ENCODE results near the gene PYDC1.
"Not testable (repeated sequence)": the region's sequence is repeated elsewhere in the genome, so short reads cannot be mapped to it uniquely, and the experiment has no call there.

Gene PYDC1

GRCh38 chr16:31196324-31197088 lies 20.4 kb downstream of the PYDC1 start:
- no peak for DNase-seq (ENCODE audit: low spot score)
- FAIRE-seq, result no peak

- not testable (repeated sequence) for FAIRE-seq; DNase-seq (ENCODE audit: low spot score)
These were observed 21.1 kb downstream of the PYDC1 start for GRCh38 chr16:31195861-31196260.

GRCh38 chr16:31194898-31195297 lies 22.0 kb downstream of the PYDC1 start:
- DNase-seq (ENCODE audit: low spot score), result no peak
- no peak for FAIRE-seq

DNA sequence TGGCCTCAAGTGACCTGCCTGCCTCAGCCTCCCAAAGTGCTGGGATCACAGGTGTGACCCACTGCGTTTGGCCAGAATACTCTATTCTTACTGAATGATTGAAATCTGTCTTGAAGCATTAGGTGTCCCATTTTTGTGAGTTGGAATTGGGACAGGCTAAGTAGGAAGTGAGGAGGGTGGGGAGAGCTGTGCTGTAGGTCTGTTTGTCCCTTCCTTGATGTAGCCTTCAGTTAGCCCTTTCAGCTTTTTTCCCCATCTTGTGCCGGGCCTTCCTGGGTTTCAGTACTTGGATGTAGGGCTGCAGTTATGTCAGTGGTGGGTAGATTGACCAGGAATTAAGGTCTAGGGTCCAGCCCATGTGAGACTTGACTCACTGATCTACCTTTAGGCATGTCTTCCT lies 23.1 kb downstream of the PYDC1 start:
- FAIRE-seq (no peak), DNase-seq (ENCODE audit: low spot score) (no peak)

- FAIRE-seq (no peak), DNase-seq (ENCODE audit: low spot score) (no peak)
These were observed 23.9 kb downstream of the PYDC1 start for GRCh38 chr16:31192856-31193642.

- FAIRE-seq, result no peak
- DNase-seq (ENCODE audit: low spot score), result no peak
These were observed 25.1 kb downstream of the PYDC1 start for GRCh38 chr16:31191697-31192428.

GRCh38 chr16:31190818-31191444 lies 26.0 kb downstream of the PYDC1 start:
- no peak for FAIRE-seq
- DNase-seq (ENCODE audit: low spot score), result no peak

DNA sequence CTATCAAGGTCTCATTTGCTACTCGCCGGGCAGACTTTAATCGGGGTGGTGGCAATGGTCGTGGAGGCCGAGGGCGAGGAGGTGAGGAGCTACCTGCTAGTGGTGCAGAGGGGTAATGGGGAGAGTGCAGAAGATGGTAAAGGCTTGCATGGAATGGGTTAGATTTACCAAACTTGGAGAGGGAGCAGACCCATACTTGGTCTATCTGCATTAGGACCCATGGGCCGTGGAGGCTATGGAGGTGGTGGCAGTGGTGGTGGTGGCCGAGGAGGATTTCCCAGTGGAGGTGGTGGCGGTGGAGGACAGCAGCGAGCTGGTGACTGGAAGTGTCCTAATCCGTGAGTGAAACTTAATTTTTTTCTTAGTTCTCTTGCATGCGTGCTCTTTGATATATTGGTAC lies 26.9 kb downstream of the PYDC1 start:
- DNase-seq (ENCODE audit: low spot score), result no peak
- FAIRE-seq, result no peak

- DNase-seq (ENCODE audit: low spot score), result no peak
- no peak for FAIRE-seq
These were observed 27.5 kb downstream of the PYDC1 start for GRCh38 chr16:31189412-31189778.

DNA sequence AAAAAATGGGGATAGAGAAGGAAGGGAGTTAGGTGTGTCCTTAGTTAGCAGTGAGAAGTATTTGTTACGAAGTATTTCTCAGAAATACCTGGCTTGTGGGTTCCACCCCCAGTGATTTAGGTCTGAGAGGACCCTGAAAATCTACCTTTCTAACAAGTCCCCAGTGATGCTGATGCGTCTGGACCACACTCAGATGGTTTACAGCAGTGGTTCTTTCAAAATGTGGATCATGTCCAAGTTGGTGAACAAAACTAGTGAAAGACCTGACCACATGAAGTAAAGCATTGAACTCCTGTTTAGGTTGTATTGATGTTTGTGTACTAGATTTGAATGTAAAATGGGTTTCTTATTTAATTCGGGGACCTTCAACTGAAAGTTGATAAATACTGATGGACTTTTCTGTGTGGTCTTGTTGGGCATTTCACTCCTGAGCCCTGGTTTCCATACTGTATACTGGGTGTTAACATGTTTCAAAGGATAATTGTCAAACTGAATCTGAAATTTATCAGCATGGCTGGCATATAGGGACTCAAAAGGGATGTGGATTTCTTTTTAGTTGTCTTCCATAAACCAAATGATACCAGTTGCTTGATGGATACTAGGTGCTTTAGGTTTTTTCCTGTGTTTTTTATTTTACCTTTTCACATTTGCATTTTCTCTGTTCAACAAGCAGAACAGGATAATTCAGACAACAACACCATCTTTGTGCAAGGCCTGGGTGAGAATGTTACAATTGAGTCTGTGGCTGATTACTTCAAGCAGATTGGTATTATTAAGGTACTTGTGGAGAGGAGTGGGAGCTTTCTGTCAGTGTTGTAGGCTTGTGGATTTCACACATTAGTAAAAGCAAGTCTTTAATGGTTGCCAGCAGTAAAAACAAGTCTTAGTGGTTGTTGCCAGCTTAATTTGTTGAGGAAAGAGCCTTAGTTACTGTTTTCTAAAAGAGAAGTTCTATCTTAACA lies 28.2 kb downstream of the PYDC1 start:
- no peak for DNase-seq (ENCODE audit: low spot score)
- FAIRE-seq, result no peak

DNA sequence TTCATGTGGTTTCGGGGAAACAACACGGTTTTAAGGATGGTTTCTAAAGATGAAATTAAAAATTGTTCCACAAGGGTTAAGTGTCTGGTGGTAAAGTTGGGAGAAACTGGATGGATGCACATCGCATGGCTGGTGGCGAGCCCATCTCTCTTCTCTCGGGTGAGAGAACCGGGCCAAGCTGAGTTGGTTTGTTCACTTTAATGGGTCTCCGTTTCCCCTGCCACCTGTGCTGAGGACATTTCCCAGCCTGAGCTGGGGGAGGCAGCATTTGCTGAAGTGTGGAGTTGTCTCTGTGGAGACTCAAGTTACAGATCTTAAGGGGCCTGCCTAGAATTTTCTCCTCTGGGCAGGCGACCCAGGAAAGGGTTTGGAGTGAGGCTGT lies 29.1 kb downstream of the PYDC1 start:
- DNase-seq (ENCODE audit: low spot score), result no peak
- no peak for FAIRE-seq

DNA sequence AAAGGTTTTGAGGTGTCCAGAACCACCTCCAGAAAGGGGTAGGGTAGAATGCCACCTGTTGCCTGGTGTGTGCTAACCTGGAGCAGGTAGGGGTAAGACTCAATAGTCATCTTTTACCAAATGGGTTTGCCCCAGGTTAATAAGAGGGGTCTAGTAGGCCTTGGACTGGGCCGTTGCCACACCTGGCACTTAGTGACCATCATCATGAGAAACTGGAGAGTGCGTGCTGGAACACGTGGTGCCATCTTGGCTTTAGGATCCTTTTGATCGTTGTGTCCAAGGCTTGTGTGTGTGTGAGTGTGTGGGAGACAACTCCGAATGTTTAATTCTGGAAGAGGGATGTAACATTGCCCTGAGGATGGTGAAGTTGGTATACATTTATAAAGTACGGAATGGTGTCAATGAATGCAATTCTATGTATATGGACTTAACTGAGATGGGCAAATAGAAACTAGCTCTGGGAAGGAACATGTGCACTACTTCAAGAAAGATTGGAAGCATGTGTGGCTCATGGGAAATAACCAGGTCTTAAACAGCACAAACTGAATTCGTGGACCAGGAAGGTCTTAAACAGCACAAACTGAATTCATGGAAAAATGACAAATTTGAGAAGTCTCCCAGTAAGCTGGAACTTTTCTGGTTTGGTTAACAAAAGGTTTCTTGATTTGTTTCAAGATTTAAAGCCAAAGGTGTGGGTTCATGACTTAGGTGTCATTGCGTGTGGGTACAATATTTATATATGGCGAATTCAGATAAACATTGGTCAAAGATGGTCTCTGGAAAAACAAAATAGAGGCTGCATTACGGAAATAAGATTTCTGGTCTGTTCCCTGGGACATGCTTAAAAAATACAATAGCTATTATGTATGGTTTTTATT lies 29.8 kb downstream of the PYDC1 start:
- no peak for DNase-seq (ENCODE audit: low spot score)
- FAIRE-seq, result no peak

DNA sequence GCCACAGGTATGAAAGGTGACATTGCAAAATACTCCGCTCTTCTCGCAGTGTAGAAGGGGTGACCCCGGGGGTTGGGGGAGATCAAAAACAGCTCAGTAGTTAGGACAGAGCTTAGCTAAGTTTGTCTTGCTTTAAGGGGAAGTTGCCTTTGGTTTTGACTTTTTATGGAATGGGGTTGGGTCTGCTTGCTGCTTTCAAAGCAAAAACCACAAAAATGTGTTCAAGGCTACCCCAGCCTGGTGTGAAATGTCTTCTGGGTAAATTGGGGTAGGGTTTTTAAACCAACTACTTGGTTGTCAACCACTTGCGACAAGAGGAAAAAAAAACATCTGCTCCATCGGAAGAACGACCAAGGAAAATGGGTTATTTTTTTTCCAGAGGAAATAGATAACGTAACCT lies 30.8 kb downstream of the PYDC1 start:
- FAIRE-seq, result no peak
- no peak for DNase-seq (ENCODE audit: low spot score)

GRCh38 chr16:31185339-31185738 lies 31.6 kb downstream of the PYDC1 start:
- DNase-seq (ENCODE audit: low spot score) (no peak), FAIRE-seq (no peak)

- FAIRE-seq (no peak), DNase-seq (ENCODE audit: low spot score) (no peak)
These were observed 32.0 kb downstream of the PYDC1 start for GRCh38 chr16:31184888-31185287.

- no peak for DNase-seq (ENCODE audit: low spot score)
These were observed 33.2 kb downstream of the PYDC1 start for GRCh38 chr16:31183432-31184428.

DNA sequence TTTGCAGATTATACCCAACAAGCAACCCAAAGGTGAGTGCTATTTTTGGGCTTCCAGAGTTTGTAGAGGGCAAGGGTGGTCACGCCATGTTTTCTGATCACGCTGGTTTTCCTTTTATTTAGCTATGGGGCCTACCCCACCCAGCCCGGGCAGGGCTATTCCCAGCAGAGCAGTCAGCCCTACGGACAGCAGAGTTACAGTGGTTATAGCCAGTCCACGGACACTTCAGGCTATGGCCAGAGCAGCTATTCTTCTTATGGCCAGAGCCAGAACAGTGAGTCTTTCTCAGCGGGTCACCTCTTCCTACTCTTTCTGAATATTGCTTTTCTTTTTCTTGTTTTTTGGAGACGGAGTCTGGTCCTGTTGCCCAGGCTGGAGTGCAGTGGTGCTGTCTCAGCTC lies 34.5 kb downstream of the PYDC1 start:
- DNase-seq (ENCODE audit: low spot score) (no peak), FAIRE-seq (no peak)

More at GRCh38 chr16:31183432-31184428, 33.2 kb downstream of the PYDC1 start:
- FAIRE-seq, result no peak

DNA sequence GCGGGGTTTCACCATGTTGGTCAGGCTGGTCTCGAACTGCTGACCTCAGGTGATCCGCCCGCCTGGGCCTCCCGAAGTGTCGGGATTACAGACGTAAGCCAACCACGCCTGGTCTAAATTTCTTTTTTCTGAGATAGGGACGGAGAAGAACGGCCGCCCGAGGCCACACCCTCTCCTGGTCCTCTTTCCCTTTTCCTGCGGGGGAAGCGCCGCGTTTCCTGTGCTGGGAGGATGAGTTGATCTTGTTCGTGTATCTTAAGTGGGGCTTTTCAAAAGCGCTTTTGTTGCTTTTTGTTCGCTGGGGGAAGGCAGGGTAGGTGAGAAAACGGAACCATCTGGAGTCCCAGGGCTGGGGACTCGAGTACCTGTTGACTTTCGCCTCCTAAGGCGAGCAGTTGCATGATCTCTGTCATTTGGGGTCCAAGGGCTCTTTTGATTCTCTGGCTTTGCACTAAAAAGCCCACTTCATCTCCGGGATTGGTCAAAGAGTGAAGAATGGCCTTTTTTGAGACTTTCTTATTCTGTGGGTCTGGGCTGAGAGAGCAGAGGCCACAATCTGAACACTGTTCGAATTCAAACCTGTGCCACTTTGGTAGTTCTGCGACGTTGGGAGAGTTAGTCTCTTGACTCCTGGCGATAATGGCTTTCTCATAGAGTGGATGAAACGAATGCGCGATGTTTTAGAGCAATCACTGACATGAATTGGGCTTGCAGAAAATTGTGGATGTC lies 35.7 kb downstream of the PYDC1 start:
- DNase-seq (ENCODE audit: low spot score) (no peak), FAIRE-seq (no peak)
